ENCODE results near the gene SNED1.

The SNED1 gene

GRCh38 chr2:241107031-241107783 lies 108.8 kb downstream of the SNED1 start:
- DNase-seq (ENCODE audit: extremely low read depth, insufficient read length): no peak
- peaks cover 19% of the 10 kb centered on the region for H3K36me3 ChIP-seq (ENCODE audit: control insufficient read depth, insufficient read depth, low read length)
- no peak overlapping the region for H3K4me3 ChIP-seq (replicated peaks; ENCODE audit: low read depth, low read length)
- H3K27me3 ChIP-seq (replicated peaks; ENCODE audit: control insufficient read depth, insufficient read depth, low read length): no peaks in the 10 kb centered on the region
- no peak for TF ChIP-seq CTCF (IDR thresholded peaks at IDR 0.05; ENCODE audit: insufficient read depth, low read length, poor library complexity, severe bottlenecking)

GRCh38 chr2:241108271-241109209 lies 110.1 kb downstream of the SNED1 start:
- no peak for TF ChIP-seq CTCF (IDR thresholded peaks at IDR 0.05; ENCODE audit: insufficient read depth, low read length, poor library complexity, severe bottlenecking)
- H3K27me3 ChIP-seq (replicated peaks; ENCODE audit: control insufficient read depth, insufficient read depth, low read length): no peaks in the 10 kb centered on the region
- H3K4me3 ChIP-seq (replicated peaks; ENCODE audit: low read depth, low read length): peak overlapping the region; percentile 72
- H3K36me3 ChIP-seq (ENCODE audit: control insufficient read depth, insufficient read depth, low read length): peaks cover 19% of the 10 kb centered on the region
- no peak for DNase-seq (ENCODE audit: extremely low read depth, insufficient read length)

- peaks cover 19% of the 10 kb centered on the region for H3K36me3 ChIP-seq (ENCODE audit: control insufficient read depth, insufficient read depth, low read length)
- DNase-seq (ENCODE audit: extremely low read depth, insufficient read length): no peak
- no peaks in the 10 kb centered on the region for H3K27me3 ChIP-seq (replicated peaks; ENCODE audit: control insufficient read depth, insufficient read depth, low read length)
- H3K4me3 ChIP-seq (replicated peaks; ENCODE audit: low read depth, low read length): peak overlapping the region; percentile 72
- no peak for TF ChIP-seq CTCF (IDR thresholded peaks at IDR 0.05; ENCODE audit: insufficient read depth, low read length, poor library complexity, severe bottlenecking)
These were observed 111.0 kb downstream of the SNED1 start for GRCh38 chr2:241109210-241110088.

GRCh38 chr2:241110089-241110606 lies 111.7 kb downstream of the SNED1 start:
- TF ChIP-seq CTCF (IDR thresholded peaks at IDR 0.05; ENCODE audit: insufficient read depth, low read length, poor library complexity, severe bottlenecking): no peak
- peak overlapping the region; percentile 72 for H3K4me3 ChIP-seq (replicated peaks; ENCODE audit: low read depth, low read length)
- H3K36me3 ChIP-seq (ENCODE audit: control insufficient read depth, insufficient read depth, low read length): peaks cover 19% of the 10 kb centered on the region
- no peaks in the 10 kb centered on the region for H3K27me3 ChIP-seq (replicated peaks; ENCODE audit: control insufficient read depth, insufficient read depth, low read length)
- DNase-seq (ENCODE audit: extremely low read depth, insufficient read length): no peak

Data from GM06990 (cell line).